HUES64 (cell line): ENCODE data around the gene TUT7.

ENCODE experiments used
- H3K27ac ChIP-seq: 2 replicates; pipeline ENCODE4 v1.7.0; 2013; ENCODE audit warnings: low read depth, low read length, inconsistent platforms
- H3K27me3 ChIP-seq: 2 replicates; pipeline ENCODE4 v1.6.1; 2013; ENCODE audit warnings: mild to moderate bottlenecking, low read length; ENCODE audit not compliant: insufficient read depth
- H3K36me3 ChIP-seq: 2 replicates; pipeline ENCODE4 v1.6.1; 2013; ENCODE audit warnings: mild to moderate bottlenecking, low read length; ENCODE audit not compliant: insufficient read depth
- H3K4me1 ChIP-seq: 2 replicates; pipeline ENCODE4 v1.6.1; 2013; ENCODE audit warnings: mild to moderate bottlenecking, low read length, moderate library complexity; ENCODE audit not compliant: insufficient read depth
- H3K4me3 ChIP-seq: 2 replicates; pipeline ENCODE4 v1.5.1; 2013; ENCODE audit warnings: mild to moderate bottlenecking, low read length, moderate library complexity
- H3K9ac ChIP-seq: 2 replicates; pipeline ENCODE4 v1.6.1; 2013; ENCODE audit warnings: mild to moderate bottlenecking, low read depth, low read length
- H3K9me3 ChIP-seq: 2 replicates; pipeline ENCODE4 v1.6.1; 2013; ENCODE audit warnings: low read depth, low read length; ENCODE audit not compliant: insufficient read depth
- WGBS: fragments of 150-250, 120-280 bp; methylation state at CpG from one replicate; pipeline ENCODE4 v1.1.7; 2013; ENCODE audit warnings: missing lambda C conversion rate; 5-methylcytosine and 5-hydroxymethylcytosine counted together

TUT7 gene

GRCh38 chr9:86281593-86282076 lies 72.6 kb downstream of the TUT7 start:
- Histone ChIP-seq H3K27me3 (peaks cover 3% of the 10 kb centered on the region; the same call in 1 of the 2 replicates), H3K9ac (peak overlapping the region; percentile 96), H3K27ac (peak overlapping the region; percentile 98), H3K4me3 (peak overlapping the region; percentile 95), H3K36me3 (peaks cover 22% of the 10 kb centered on the region), H3K4me1 (peaks cover 15% of the 10 kb centered on the region), H3K9me3 (no peaks in the 10 kb centered on the region)
- WGBS: under 1% methylated on average over 31 of the region's 31 CpGs

GRCh38 chr9:86280580-86280979 lies 73.6 kb downstream of the TUT7 start:
- Histone ChIP-seq H3K27ac (no peak overlapping the region), H3K9ac (no peak overlapping the region), H3K4me1 (peaks cover 13% of the 10 kb centered on the region; the same call in 1 of the 2 replicates), H3K4me3 (peak overlapping the region; percentile 95), H3K9me3 (no peaks in the 10 kb centered on the region), H3K36me3 (peaks cover 22% of the 10 kb centered on the region), H3K27me3 (peaks cover 3% of the 10 kb centered on the region; the same call in 1 of the 2 replicates)
- 89% methylated on average over 7 of the region's 7 CpGs for WGBS

DNA sequence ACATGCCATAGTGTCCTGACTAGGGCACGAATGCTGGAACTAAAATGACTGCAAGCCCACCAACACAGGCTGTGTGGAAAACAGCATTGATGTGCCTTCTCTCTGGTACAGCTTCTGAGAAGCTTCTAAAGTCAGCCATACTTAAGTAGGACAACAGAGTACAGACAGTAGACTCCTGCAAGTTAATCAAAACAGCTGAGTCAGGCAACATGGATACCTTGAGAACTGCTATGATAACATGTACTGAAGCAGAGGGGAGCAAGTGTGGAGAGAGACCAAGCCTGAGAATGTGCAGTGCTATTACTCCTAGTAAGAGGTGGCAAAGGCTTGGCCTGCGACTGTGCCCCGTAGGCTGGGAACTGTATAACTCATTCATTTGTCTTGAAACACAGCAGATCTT lies 74.4 kb downstream of the TUT7 start:
- Histone ChIP-seq H3K4me1 (peaks cover 13% of the 10 kb centered on the region; the same call in 1 of the 2 replicates), H3K9me3 (no peaks in the 10 kb centered on the region), H3K27ac (no peak overlapping the region), H3K27me3 (peaks cover 3% of the 10 kb centered on the region; the same call in 1 of the 2 replicates), H3K4me3 (no peak overlapping the region), H3K36me3 (peaks cover 22% of the 10 kb centered on the region), H3K9ac (no peak overlapping the region)
- WGBS: 91% methylated on average over 3 of the region's 3 CpGs

DNA sequence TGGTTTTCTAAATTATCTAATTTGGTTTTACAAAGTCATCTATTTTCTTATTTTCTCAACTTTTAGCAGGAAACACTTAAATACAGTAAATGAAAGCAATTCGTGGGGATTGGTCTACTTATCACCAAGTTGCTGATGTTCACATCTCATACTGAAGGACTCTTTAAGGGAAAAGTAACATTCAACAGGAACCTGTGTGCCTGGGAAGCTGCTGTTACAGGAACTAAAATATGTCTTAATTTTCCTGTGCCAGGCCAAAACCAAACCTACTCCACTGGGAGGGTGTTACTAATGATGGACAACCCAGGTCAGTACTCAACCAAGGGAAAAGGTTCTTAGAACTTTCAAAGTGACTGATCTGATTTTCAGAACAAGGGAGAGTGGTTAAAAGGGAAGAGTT lies 77.1 kb downstream of the TUT7 start:
- peaks cover 47% of the 10 kb centered on the region for H3K36me3 ChIP-seq
- no peaks in the 10 kb centered on the region for H3K9me3 ChIP-seq
- WGBS: 100% methylated on average over 1 of the region's 1 CpG
- no peaks in the 10 kb centered on the region for H3K27me3 ChIP-seq
- no peak overlapping the region for H3K9ac ChIP-seq
- peaks cover 8% of the 10 kb centered on the region; the same call in 1 of the 2 replicates for H3K4me1 ChIP-seq
- H3K4me3 ChIP-seq: no peak overlapping the region
- no peak overlapping the region for H3K27ac ChIP-seq

GRCh38 chr9:86275962-86276361 lies 78.2 kb downstream of the TUT7 start:
- H3K4me3 ChIP-seq: no peak overlapping the region
- WGBS: 79% methylated on average over 1 of the region's 3 CpGs
- H3K27ac ChIP-seq: no peak overlapping the region
- H3K4me1 ChIP-seq: peaks cover 5% of the 10 kb centered on the region; the same call in 1 of the 2 replicates
- peaks cover 58% of the 10 kb centered on the region for H3K36me3 ChIP-seq
- H3K9me3 ChIP-seq: no peaks in the 10 kb centered on the region
- H3K9ac ChIP-seq: no peak overlapping the region
- no peaks in the 10 kb centered on the region for H3K27me3 ChIP-seq

GRCh38 chr9:86274821-86275643 lies 79.2 kb downstream of the TUT7 start:
- 92% methylated on average over 6 of the region's 7 CpGs for WGBS

GRCh38 chr9:86272221-86272620 lies 82.0 kb downstream of the TUT7 start:
- H3K36me3 ChIP-seq: peaks cover 48% of the 10 kb centered on the region
- H3K27ac ChIP-seq: no peak overlapping the region
- H3K4me1 ChIP-seq: no peaks in the 10 kb centered on the region
- 92% methylated on average over 4 of the region's 4 CpGs for WGBS
- no peaks in the 10 kb centered on the region for H3K27me3 ChIP-seq
- no peak overlapping the region for H3K9ac ChIP-seq
- no peaks in the 10 kb centered on the region for H3K9me3 ChIP-seq
- H3K4me3 ChIP-seq: no peak overlapping the region

More at GRCh38 chr9:86274821-86275643, 79.2 kb downstream of the TUT7 start:
- Histone ChIP-seq H3K9me3 (no peaks in the 10 kb centered on the region), H3K27me3 (no peaks in the 10 kb centered on the region), H3K4me1 (no peaks in the 10 kb centered on the region), H3K36me3 (peaks cover 57% of the 10 kb centered on the region), H3K27ac (no peak overlapping the region), H3K9ac (no peak overlapping the region), H3K4me3 (no peak overlapping the region)

GRCh38 chr9:86263876-86264275 lies 90.3 kb downstream of the TUT7 start:
- H3K4me3 ChIP-seq: no peak overlapping the region
- no peak overlapping the region for H3K27ac ChIP-seq
- no peaks in the 10 kb centered on the region for H3K9me3 ChIP-seq
- WGBS: 96% methylated on average over 6 of the region's 6 CpGs
- no peaks in the 10 kb centered on the region for H3K27me3 ChIP-seq
- no peaks in the 10 kb centered on the region; the same call in 1 of the 2 replicates for H3K4me1 ChIP-seq
- no peak overlapping the region for H3K9ac ChIP-seq
- H3K36me3 ChIP-seq: peaks cover 37% of the 10 kb centered on the region

- Histone ChIP-seq H3K27ac (no peak overlapping the region), H3K27me3 (no peaks in the 10 kb centered on the region), H3K36me3 (peaks cover 27% of the 10 kb centered on the region), H3K4me1 (no peaks in the 10 kb centered on the region; the same call in 1 of the 2 replicates), H3K9ac (no peak overlapping the region), H3K4me3 (no peak overlapping the region), H3K9me3 (no peaks in the 10 kb centered on the region)
- 67% methylated on average over 4 of the region's 4 CpGs for WGBS
Observed at GRCh38 chr9:86262492-86262891, 91.7 kb downstream of the TUT7 start.

DNA sequence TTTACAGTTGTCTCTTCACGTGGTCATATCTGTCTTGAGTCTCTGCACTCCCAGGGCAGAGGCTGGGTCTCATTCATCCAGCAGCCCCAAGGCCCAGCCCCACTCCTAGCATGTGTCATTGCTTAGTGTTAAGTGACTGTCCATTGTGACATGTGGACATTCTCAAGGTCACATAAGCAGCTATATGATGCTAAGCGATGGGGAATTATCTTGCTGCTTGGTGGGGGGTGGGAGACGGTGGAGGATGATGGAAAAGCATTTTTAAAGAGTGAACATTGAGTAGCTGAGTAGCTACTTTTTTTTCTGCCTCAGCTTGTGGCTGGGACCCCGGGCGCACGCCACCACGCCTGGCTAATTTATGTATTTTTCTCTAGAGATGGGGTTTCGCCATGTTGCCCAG lies 94.7 kb downstream of the TUT7 start, which contains the start of gene C9orf153:
C9orf153 (minus strand) TSS at position 101 of the 400 bp plus-strand sequence. CDS start 30,054 bp downstream, outside the sequence.
- Histone ChIP-seq H3K27me3 (no peaks in the 10 kb centered on the region), H3K9ac (no peak within 1 kb of the TSS), H3K27ac (no peak within 1 kb of the TSS), H3K9me3 (no peaks in the 10 kb centered on the region), H3K4me1 (no peaks in the 10 kb centered on the region; the same call in 1 of the 2 replicates), H3K4me3 (no peak within 1 kb of the TSS), H3K36me3 (peaks cover 18% of the 10 kb centered on the region)
- 89% methylated on average over 8 of the region's 8 CpGs for WGBS

DNA sequence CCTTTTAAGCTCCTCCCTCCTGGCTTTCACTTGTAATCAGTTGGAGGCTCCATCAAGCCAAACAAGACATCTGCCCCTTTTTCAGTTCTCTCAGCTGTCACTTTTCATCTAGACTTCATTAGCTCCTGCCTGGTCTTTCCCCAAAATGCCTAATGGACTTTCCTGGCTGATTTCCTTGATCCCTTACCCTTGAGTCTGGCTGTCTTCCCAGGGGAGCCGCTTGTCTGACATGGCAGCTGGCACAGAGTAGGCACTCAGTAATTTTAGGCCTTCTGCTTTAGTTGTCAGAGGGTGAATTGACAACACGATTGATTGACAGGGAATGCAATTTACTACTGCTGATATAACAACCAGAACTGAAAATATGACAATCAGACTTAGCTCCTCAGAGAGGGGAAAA lies 96.8 kb downstream of the TUT7 start:
- Histone ChIP-seq H3K4me1 (no peaks in the 10 kb centered on the region; the same call in 1 of the 2 replicates), H3K27ac (no peak overlapping the region), H3K4me3 (no peak overlapping the region), H3K9ac (no peak overlapping the region), H3K36me3 (no peaks in the 10 kb centered on the region), H3K9me3 (peaks cover 12% of the 10 kb centered on the region), H3K27me3 (no peaks in the 10 kb centered on the region)
- 88% methylated on average over 1 of the region's 2 CpGs for WGBS
